ENCODE measurements around the gene DNASE1L1.
A peak's percentile ranks its signal among the peaks of the same experiment; 100 is the strongest.

The DNASE1L1 gene

GRCh38 chrX:154379569-154379951 is 29.5 kb downstream of the DNASE1L1 start (continued):
- TF ChIP-seq ZSCAN5A (tag by site-specific recombination; IDR thresholded peaks at IDR 0.05) (no peak), ZNF558 (tag by site-specific recombination; IDR thresholded peaks at IDR 0.05) (no peak)

GRCh38 chrX:154378799-154379568 is 30.1 kb downstream of the DNASE1L1 start, which contains the start of gene EMD:
Gene EMD, plus strand, starts transcription at chrX:154379295. Its CDS starts 190 bp downstream, at chrX:154379485.
- H3K27ac ChIP-seq (ENCODE audit: extremely low read depth, low read depth, low read length) = peak within 1 kb of the TSS; percentile 94
- H3K36me3 ChIP-seq (ENCODE audit: control insufficient read depth in 2 of 2, insufficient read depth in 1 of 2, low read length in 2 of 2) = peaks cover 0 to 22% of the 10 kb centered on the region in 2 experiments; a peak in 2 of 3 replicates
- CTCF ChIA-PET = no interaction called here
- no peaks in the 10 kb centered on the region for H3K9me3 ChIP-seq (ENCODE audit: control insufficient read depth, insufficient read depth, low read depth, low read length)
- peak within 1 kb of the TSS; percentile 73 for H3K4me3 ChIP-seq (ENCODE audit: low read depth, low read length)
- peaks cover 7% of the 10 kb centered on the region for H3K4me1 ChIP-seq (ENCODE audit: control insufficient read depth, insufficient read depth, low read length)
- POLR2A ChIA-PET = interaction anchor here (0.6 to 2.7 kb wide), 6 partner anchors 9 to 148 kb away, joined by 3 to 48 read pairs (median 6); partner anchors contain the start of gene RPL10
- TF ChIP-seq WT1 (tag by site-specific recombination; IDR thresholded peaks at IDR 0.05) = 0 out of 2 replicates have a peak, but pooled peaks have one; percentile 9
- peak; percentile 69 for TF ChIP-seq KLF1 (tag by site-specific recombination; IDR thresholded peaks at IDR 0.05)
- TF ChIP-seq ZSCAN5A (tag by site-specific recombination; IDR thresholded peaks at IDR 0.05) = peak; percentile 55; the same call in 1 of the 2 replicates
- no peak for TF ChIP-seq ZNF596 (tag by site-specific recombination; IDR thresholded peaks at IDR 0.05)
- TF ChIP-seq ZBTB8A (tag by site-specific recombination; IDR thresholded peaks at IDR 0.05) = no peak
- TF ChIP-seq ZNF830 (tag by site-specific recombination; IDR thresholded peaks at IDR 0.05; ENCODE audit: low read depth) = no peak
- TF ChIP-seq ZNF514 (tag by site-specific recombination; IDR thresholded peaks at IDR 0.05) = no peak
- TF ChIP-seq ZNF341 (tag by site-specific recombination; IDR thresholded peaks at IDR 0.05; ENCODE audit: low read depth) = peak; percentile 80
- no peak for TF ChIP-seq KLF17 (tag by site-specific recombination; IDR thresholded peaks at IDR 0.05)
- peak; percentile 24; the same call in 1 of the 2 replicates for TF ChIP-seq SP7 (tag by site-specific recombination; IDR thresholded peaks at IDR 0.05)
- TF ChIP-seq ZNF626 (tag by site-specific recombination; IDR thresholded peaks at IDR 0.05) = no peak
- no peak for TF ChIP-seq ZNF621 (tag by site-specific recombination; IDR thresholded peaks at IDR 0.05)
- TF ChIP-seq, protein P1, sequence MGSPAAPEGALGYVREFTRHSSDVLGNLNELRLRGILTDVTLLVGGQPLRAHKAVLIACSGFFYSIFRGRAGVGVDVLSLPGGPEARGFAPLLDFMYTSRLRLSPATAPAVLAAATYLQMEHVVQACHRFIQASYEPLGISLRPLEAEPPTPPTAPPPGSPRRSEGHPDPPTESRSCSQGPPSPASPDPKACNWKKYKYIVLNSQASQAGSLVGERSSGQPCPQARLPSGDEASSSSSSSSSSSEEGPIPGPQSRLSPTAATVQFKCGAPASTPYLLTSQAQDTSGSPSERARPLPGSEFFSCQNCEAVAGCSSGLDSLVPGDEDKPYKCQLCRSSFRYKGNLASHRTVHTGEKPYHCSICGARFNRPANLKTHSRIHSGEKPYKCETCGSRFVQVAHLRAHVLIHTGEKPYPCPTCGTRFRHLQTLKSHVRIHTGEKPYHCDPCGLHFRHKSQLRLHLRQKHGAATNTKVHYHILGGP (tag by site-specific recombination; IDR thresholded peaks at IDR 0.05) = no peak
- peak; percentile 71; the same call in 1 of the 2 replicates for TF ChIP-seq ZSCAN30 (tag by site-specific recombination; IDR thresholded peaks at IDR 0.05)
- peak; percentile 95 for TF ChIP-seq PBX3 (CRISPR knock-in tag; IDR thresholded peaks at IDR 0.05)
- no peak for TF ChIP-seq ZNF529 (tag by site-specific recombination; IDR thresholded peaks at IDR 0.05; ENCODE audit: insufficient replicate concordance)
- no peak for TF ChIP-seq ZNF747 (tag by site-specific recombination; IDR thresholded peaks at IDR 0.05)
- TF ChIP-seq, protein P2, sequence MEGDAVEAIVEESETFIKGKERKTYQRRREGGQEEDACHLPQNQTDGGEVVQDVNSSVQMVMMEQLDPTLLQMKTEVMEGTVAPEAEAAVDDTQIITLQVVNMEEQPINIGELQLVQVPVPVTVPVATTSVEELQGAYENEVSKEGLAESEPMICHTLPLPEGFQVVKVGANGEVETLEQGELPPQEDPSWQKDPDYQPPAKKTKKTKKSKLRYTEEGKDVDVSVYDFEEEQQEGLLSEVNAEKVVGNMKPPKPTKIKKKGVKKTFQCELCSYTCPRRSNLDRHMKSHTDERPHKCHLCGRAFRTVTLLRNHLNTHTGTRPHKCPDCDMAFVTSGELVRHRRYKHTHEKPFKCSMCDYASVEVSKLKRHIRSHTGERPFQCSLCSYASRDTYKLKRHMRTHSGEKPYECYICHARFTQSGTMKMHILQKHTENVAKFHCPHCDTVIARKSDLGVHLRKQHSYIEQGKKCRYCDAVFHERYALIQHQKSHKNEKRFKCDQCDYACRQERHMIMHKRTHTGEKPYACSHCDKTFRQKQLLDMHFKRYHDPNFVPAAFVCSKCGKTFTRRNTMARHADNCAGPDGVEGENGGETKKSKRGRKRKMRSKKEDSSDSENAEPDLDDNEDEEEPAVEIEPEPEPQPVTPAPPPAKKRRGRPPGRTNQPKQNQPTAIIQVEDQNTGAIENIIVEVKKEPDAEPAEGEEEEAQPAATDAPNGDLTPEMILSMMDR (tag by site-specific recombination; IDR thresholded peaks at IDR 0.05) = no peak
- no peak for TF ChIP-seq ZNF513 (tag by site-specific recombination; IDR thresholded peaks at IDR 0.05)
- no peak for TF ChIP-seq ZNF560 (tag by site-specific recombination; IDR thresholded peaks at IDR 0.05; ENCODE audit: borderline replicate concordance)
- no peak for TF ChIP-seq ZBTB20 (tag by site-specific recombination; IDR thresholded peaks at IDR 0.05)
- TF ChIP-seq ZNF660 (tag by site-specific recombination; IDR thresholded peaks at IDR 0.05) = no peak
- TF ChIP-seq ZFP3 (tag by site-specific recombination; IDR thresholded peaks at IDR 0.05; ENCODE audit: low read depth) = no peak
- TF ChIP-seq ZNF16 (tag by site-specific recombination; IDR thresholded peaks at IDR 0.05; ENCODE audit: low read depth) = no peak
- TF ChIP-seq ZNF521 (tag by site-specific recombination; IDR thresholded peaks at IDR 0.05) = no peak

Measured in HEK293 (cell line).